ENCODE results near the gene SIPA1.
"Not testable (repeated sequence)": the region's sequence is repeated elsewhere in the genome, so short reads cannot be mapped to it uniquely, and the experiment has no call there.

SIPA1 gene

GRCh38 chr11:65623177-65623576 lies 14.7 kb upstream of the SIPA1 start:
- no peak for DNase-seq (ENCODE audit: low read depth in 2 of 3, low spot score in 2 of 3)

- no peak for DNase-seq (ENCODE audit: low read depth in 2 of 3, low spot score in 2 of 3)
Measured at GRCh38 chr11:65623852-65624616, 13.9 kb upstream of the SIPA1 start.

DNA sequence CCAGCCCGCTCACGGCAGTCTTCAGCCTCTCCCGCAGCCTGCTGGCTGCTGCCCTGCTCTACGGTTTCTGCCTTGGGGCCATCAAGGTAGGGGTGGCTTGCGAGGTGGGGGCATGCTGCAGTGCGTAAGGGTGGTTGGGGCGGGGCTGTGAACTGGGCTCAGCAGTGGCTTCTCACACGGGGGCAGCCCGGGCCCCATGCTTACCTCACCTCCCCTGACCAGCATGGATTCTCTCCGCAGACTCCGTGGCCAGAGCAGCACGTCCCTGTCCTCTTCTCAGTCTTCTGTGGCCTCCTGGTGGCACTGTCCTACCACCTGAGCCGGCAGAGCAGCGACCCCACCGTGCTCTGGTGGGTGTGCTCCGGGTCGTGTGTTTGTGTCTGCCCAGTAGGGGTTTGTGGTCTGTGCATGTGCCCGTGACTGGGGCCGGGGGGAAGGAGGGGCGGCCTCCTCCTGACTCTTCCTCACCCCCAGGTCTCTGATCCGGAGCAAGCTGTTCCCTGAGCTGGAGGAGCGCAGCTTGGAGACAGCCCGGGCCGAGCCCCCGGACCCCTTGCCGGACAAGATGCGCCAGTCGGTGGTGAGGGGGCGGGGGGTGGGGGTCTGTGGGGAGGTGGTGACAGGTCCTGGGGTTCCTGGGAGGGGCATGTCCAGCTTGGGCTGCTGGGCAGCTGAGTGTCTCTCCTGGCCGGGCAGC lies 12.8 kb upstream of the SIPA1 start:
- DNase-seq (ENCODE audit: low read depth in 2 of 3, low spot score in 2 of 3) = no peak

- no peak for DNase-seq (ENCODE audit: low read depth in 2 of 3, low spot score in 2 of 3)
Measured at GRCh38 chr11:65625628-65626342, 12.1 kb upstream of the SIPA1 start.

DNA sequence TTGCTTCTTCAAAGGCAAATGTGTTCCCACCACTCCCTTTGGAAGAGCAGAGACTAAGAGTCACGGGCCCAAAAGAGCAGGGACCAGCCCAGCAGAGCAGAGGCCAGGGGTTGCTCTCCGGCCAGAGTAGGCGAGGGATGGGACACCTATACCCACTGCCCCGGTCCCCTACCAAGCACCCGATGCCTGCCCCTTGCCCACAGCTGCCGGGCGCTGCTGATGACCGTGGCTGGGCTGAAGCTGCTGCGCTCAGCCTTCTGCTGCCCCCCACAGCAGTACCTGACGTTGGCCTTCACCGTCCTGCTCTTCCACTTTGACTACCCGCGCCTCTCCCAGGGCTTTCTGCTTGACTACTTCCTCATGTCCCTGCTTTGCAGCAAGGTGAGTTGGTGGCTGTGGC lies 10.7 kb upstream of the SIPA1 start:
- DNase-seq (ENCODE audit: low read depth in 2 of 3, low spot score in 2 of 3) = no peak

DNA sequence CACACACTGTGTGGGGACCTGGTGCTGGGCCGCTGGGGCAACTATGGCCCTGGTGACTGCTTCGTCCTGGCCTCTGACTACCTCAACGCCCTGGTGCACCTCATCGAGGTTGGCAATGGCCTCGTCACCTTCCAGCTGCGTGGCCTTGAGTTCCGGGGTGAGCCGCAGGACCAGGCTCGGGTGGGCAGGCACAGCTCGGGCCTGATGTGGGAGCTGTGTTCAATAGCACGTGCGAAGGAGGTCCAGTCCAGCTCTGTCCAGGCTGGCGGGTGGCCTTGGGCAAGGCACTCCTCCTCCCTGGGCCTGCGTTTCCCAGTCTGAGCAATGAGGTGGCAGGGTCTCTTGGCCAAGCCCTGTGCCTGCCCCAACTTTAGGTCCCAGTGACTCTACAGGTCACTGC lies 8.3 kb upstream of the SIPA1 start:
- DNase-seq (ENCODE audit: low read depth in 2 of 3, low spot score in 2 of 3) = no peak

- no peak for DNase-seq (ENCODE audit: low read depth in 2 of 3, low spot score in 2 of 3)
Measured at GRCh38 chr11:65630215-65630614, 7.7 kb upstream of the SIPA1 start.

GRCh38 chr11:65633390-65634108 lies 4.4 kb upstream of the SIPA1 start:
- no peak for DNase-seq (ENCODE audit: low read depth in 2 of 3, low spot score in 2 of 3)

GRCh38 chr11:65634109-65634436 lies 3.8 kb upstream of the SIPA1 start:
- DNase-seq (ENCODE audit: low read depth in 2 of 3, low spot score in 2 of 3) = no peak

DNA sequence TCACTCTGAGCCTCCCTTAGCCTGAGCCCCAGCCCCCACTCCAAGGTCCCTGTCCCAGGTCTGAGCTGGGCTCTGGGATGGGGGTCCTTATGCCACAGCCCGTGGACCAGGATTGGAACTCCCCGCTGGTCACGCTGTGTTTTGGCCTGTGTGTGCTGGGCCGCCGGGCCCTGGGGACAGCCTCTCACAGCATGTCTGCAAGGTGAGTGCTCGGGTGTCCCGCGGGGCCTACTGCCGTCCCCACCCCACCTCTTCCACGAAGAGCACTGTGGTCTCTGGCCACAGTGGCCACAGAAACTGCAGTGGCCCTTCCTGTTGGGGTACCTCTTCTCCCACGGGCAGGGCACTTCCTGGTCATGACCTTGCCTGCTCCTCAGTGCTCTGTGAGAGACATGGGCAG lies 3.5 kb upstream of the SIPA1 start:
- no peak for DNase-seq (ENCODE audit: low read depth in 2 of 3, low spot score in 2 of 3)

DNA sequence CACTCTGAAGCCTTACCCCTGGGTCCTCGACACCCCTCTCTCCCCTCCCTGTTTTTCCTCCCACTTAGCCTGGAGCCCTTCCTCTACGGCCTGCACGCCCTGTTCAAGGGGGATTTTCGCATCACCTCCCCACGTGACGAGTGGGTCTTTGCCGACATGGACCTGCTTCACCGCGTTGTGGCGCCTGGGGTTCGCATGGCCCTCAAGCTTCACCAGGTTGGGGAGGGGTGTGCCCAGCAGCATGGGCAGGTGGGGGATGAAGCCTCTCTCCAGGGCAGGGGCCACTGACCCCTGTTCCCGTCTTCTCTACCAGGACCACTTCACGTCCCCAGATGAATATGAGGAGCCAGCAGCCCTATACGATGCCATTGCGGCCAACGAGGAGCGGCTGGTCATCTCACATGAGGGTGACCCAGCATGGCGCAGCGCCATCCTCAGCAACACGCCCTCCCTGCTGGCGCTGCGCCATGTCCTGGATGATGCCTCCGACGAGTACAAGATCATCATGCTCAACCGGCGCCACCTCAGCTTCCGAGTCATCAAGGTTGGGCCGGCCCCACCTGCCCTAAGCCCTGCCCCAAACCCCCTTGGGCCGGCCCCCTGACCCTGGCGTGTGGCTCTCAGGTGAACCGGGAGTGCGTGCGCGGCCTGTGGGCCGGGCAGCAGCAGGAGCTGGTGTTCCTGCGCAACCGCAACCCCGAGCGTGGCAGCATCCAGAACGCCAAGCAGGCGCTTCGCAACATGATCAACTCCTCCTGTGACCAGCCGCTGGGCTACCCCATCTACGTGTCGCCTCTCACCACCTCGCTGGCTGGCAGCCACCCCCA lies 2.8 kb upstream of the SIPA1 start:
- no peak for DNase-seq (ENCODE audit: low read depth in 2 of 3, low spot score in 2 of 3)

DNA sequence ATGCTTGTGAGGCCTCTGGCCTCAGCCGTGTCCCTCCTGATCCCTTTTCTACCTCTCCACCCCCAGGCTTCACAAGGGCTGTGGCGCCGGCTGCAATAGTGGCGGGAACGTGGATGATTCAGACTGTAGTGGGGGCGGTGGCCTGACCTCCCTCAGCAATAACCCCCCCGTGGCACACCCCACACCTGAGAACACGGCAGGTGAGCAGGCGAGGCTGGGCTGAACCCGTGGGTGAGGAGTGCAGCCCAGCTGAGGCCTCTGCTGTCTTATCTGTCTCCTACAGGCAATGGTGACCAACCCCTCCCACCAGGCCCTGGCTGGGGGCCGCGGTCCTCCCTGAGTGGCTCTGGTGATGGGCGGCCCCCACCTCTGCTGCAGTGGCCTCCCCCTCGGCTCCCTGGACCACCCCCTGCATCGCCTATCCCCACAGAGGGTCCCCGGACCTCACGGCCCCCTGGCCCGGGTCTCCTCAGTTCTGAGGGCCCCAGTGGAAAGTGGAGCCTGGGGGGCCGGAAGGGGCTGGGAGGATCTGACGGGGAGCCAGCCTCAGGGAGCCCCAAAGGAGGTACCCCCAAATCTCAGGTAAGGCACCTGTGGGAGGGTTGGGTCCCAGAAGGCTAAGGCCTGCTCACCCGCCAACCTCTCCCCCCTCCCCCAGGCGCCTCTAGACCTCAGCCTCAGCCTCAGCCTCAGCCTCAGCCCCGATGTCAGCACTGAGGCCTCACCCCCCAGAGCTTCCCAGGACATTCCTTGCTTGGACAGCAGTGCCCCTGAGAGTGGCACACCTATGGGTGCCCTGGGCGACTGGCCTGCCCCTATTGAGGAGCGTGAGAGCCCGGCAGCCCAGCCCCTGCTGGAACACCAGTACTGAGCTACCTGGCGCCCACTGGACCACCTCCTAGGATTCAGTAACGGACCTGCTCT lies 1.5 kb upstream of the SIPA1 start:
- DNase-seq (ENCODE audit: low read depth in 2 of 3, low spot score in 2 of 3) = no peak

GRCh38 chr11:65637032-65637557 lies 806 bp upstream of the SIPA1 start:
- no peak for DNase-seq (ENCODE audit: low read depth in 2 of 3, low spot score in 2 of 3)

- not testable (repeated sequence) for DNase-seq (ENCODE audit: low read depth in 2 of 3, low spot score in 2 of 3)
Measured at GRCh38 chr11:65639228-65639597, 1.3 kb downstream of the SIPA1 start.

- DNase-seq (ENCODE audit: low read depth in 2 of 3, low spot score in 2 of 3) = no peak
Measured at GRCh38 chr11:65639623-65640482, 2.0 kb downstream of the SIPA1 start.

- no peak for DNase-seq (ENCODE audit: low read depth in 2 of 3, low spot score in 2 of 3)
Measured at GRCh38 chr11:65640483-65641296, 2.8 kb downstream of the SIPA1 start.

DNA sequence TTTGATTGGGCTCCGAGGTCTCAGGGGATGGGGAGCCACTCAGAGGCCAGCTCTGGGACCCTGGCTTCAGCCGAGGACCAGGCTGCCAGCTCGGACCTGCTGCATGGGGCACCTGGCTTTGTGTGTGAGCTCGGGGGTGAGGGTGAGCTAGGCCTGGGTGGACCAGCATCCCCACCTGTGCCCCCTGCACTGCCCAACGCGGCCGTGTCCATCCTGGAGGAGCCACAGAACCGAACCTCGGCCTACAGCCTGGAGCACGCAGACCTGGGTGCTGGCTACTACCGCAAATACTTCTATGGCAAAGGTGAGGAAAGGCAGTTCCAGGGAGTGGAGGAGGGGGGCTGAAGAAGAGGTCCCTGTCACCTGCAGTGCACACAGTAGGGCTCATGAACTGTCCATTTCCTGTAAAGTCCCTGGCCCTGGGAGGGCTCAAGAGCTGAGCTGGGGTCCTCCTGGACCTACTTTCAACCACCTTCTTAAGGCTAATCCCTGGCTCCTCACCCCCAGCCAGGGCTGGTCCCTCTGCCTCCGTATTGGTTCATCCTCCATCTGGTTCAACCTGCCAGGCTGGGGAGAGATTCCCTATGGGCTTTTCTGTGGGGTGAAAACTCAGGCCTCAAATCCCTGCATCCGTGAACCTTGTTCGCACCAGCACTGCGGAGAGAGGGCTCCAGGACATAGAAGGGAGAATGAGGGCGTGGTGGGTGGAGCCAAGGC lies 3.6 kb downstream of the SIPA1 start:
- DNase-seq (ENCODE audit: low read depth in 2 of 3, low spot score in 2 of 3) = no peak
